KMS-11 (cell line): ENCODE measurements around the gene UXT.

Experiments used
- H2AFZ ChIP-seq: fragments of 200-600 bp; sonication (generic); 2 replicates; pipeline ENCODE4 v1.6.1; 2016; ENCODE audit warnings: antibody characterized with exemption, mixed run types, low read depth
- H3K27ac ChIP-seq: fragments of 200-600 bp; sonication (generic); 2 replicates; pipeline ENCODE4 v1.6.1; 2016; ENCODE audit warnings: mild to moderate bottlenecking, mixed run types
- H3K27me3 ChIP-seq: fragments of 200-600 bp; sonication (generic); 2 replicates; pipeline ENCODE4 v1.6.1; 2017; ENCODE audit warnings: mild to moderate bottlenecking, low read depth, mixed run types, moderate library complexity; ENCODE audit not compliant: insufficient read depth
- H3K36me3 ChIP-seq: fragments of 200-600 bp; sonication (generic); 2 replicates; pipeline ENCODE4 v1.6.1; 2017; ENCODE audit warnings: mild to moderate bottlenecking, mixed run types; ENCODE audit not compliant: insufficient read depth
- H3K4me1 ChIP-seq: fragments of 200-600 bp; sonication (generic); 2 replicates; pipeline ENCODE4 v1.6.1; 2016; ENCODE audit warnings: mild to moderate bottlenecking, low read depth, mixed run types; ENCODE audit not compliant: poor library complexity, severe bottlenecking
- H3K4me2 ChIP-seq: fragments of 200-600 bp; sonication (generic); 2 replicates; pipeline ENCODE4 v1.7.0; 2016; ENCODE audit warnings: mild to moderate bottlenecking, mixed run types
- H3K4me3 ChIP-seq: fragments of 200-600 bp; sonication (generic); IDR thresholded peaks from 2 replicates; pipeline ENCODE4 v1.6.1; 2017; ENCODE audit warnings: low read depth, low read length, mixed read lengths; ENCODE audit not compliant: insufficient read depth
- H3K79me2 ChIP-seq: fragments of 200-600 bp; sonication (generic); 2 replicates; pipeline ENCODE4 v1.6.1; 2016; ENCODE audit warnings: low read depth, mixed run types; ENCODE audit not compliant: insufficient read depth
- H3K9ac ChIP-seq: fragments of 200-600 bp; sonication (generic); 2 replicates; pipeline ENCODE4 v1.6.1; 2016; ENCODE audit warnings: mild to moderate bottlenecking, mixed run types
- H4K20me1 ChIP-seq: fragments of 200-600 bp; sonication (generic); 2 replicates; pipeline ENCODE4 v1.6.1; 2016; ENCODE audit warnings: mild to moderate bottlenecking, mixed run types; ENCODE audit not compliant: insufficient read depth
- CTCF ChIP-seq: fragments of 200-600 bp; sonication (generic); conservative IDR thresholded peaks from 2 replicates; pipeline ENCODE4 v1.6.1; 2017; ENCODE audit warnings: low read depth, mild to moderate bottlenecking, antibody characterized with exemption, low read length, moderate library complexity, mixed read lengths

UXT gene

DNA sequence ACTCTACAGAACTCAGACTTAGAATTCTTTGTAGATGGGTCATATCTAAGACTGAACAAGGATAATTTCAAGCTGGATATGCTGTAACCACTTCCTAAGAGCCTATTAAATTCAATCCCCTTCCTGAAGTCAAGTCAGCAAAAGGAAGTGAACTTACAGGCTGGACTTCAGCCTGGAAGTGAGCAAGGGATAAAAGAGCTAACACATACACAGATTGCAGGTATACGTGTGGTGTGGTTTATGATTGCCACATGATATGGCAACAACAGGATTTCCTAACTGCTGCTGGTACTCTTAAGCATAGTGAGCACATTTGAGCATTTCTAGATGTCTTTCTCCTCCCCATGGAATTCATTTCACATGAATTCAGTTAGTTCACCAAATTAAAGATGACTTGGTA, 38.2 kb upstream of the UXT start:
- Histone ChIP-seq H3K4me3 (no peak overlapping the region), H3K9ac (no peak overlapping the region), H3K27me3 (no peaks in the 10 kb centered on the region), H3K36me3 (no peaks in the 10 kb centered on the region), H3K27ac (no peak overlapping the region), H3K4me1 (no peaks in the 10 kb centered on the region), H4K20me1 (no peaks in the 10 kb centered on the region), H3K4me2 (no peak overlapping the region), H2AFZ (no peak overlapping the region), H3K79me2 (no peaks in the 10 kb centered on the region)
- TF ChIP-seq CTCF, result no peak

DNA sequence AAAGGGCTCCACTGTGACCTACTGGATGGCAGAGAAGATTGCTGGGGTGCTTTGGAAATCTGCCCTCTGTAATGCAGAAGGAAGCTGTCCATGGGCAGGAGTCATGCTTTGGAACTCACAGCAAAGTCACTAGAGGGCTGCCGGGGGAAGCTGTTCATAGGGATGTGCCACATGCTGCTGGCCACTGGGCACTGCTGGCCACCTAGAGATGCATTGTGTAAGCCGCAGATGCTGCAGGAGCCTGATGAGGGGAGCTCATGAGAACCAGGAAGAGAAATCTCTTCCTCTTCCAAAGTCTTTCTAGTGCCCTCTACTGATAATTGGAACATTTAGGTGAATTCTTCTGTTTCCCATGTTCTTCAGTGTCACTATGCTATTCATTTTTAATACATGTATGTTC, 31.2 kb upstream of the UXT start:
- Histone ChIP-seq H3K27ac (no peak overlapping the region), H3K4me1 (no peaks in the 10 kb centered on the region), H4K20me1 (no peaks in the 10 kb centered on the region), H3K79me2 (no peaks in the 10 kb centered on the region), H3K4me3 (no peak overlapping the region), H3K27me3 (no peaks in the 10 kb centered on the region), H3K36me3 (no peaks in the 10 kb centered on the region), H3K9ac (no peak overlapping the region), H3K4me2 (no peak overlapping the region), H2AFZ (no peak overlapping the region)
- no peak for TF ChIP-seq CTCF

GRCh38 chrX:47687263-47687662, 28.3 kb upstream of the UXT start:
- no peaks in the 10 kb centered on the region for H3K27me3 ChIP-seq
- no peak overlapping the region for H3K9ac ChIP-seq
- no peak overlapping the region for H3K4me2 ChIP-seq
- H4K20me1 ChIP-seq, result no peaks in the 10 kb centered on the region
- no peak overlapping the region for H3K4me3 ChIP-seq
- H3K79me2 ChIP-seq, result no peaks in the 10 kb centered on the region
- H3K27ac ChIP-seq, result no peak overlapping the region
- peaks cover 17% of the 10 kb centered on the region for H3K4me1 ChIP-seq
- H2AFZ ChIP-seq, result no peak overlapping the region
- TF ChIP-seq CTCF, result no peak
- H3K36me3 ChIP-seq, result no peaks in the 10 kb centered on the region

- no peak for TF ChIP-seq CTCF
- Histone ChIP-seq H2AFZ (peak overlapping the region; percentile 38; the same call in 1 of the 2 replicates), H3K4me1 (peaks cover 17% of the 10 kb centered on the region), H4K20me1 (no peaks in the 10 kb centered on the region), H3K79me2 (no peaks in the 10 kb centered on the region), H3K36me3 (no peaks in the 10 kb centered on the region), H3K9ac (no peak overlapping the region; the same call in 1 of the 2 replicates), H3K4me3 (no peak overlapping the region), H3K27ac (no peak overlapping the region), H3K4me2 (peak overlapping the region; percentile 40; the same call in 1 of the 2 replicates), H3K27me3 (no peaks in the 10 kb centered on the region)
Observed at GRCh38 chrX:47683829-47684205, 24.8 kb upstream of the UXT start.
